ENCODE data around the gene BPTF. TPM values are rescaled to one million over a fixed set of nuclear protein-coding genes. Genes with fewer than 3 reads are reported as not detected.
A peak's percentile ranks its signal among the peaks of the same experiment; 100 is the strongest.
"Not testable (repeated sequence)": the region's sequence is repeated elsewhere in the genome, so short reads cannot be mapped to it uniquely, and the experiment has no call there.

The BPTF gene, protein sequence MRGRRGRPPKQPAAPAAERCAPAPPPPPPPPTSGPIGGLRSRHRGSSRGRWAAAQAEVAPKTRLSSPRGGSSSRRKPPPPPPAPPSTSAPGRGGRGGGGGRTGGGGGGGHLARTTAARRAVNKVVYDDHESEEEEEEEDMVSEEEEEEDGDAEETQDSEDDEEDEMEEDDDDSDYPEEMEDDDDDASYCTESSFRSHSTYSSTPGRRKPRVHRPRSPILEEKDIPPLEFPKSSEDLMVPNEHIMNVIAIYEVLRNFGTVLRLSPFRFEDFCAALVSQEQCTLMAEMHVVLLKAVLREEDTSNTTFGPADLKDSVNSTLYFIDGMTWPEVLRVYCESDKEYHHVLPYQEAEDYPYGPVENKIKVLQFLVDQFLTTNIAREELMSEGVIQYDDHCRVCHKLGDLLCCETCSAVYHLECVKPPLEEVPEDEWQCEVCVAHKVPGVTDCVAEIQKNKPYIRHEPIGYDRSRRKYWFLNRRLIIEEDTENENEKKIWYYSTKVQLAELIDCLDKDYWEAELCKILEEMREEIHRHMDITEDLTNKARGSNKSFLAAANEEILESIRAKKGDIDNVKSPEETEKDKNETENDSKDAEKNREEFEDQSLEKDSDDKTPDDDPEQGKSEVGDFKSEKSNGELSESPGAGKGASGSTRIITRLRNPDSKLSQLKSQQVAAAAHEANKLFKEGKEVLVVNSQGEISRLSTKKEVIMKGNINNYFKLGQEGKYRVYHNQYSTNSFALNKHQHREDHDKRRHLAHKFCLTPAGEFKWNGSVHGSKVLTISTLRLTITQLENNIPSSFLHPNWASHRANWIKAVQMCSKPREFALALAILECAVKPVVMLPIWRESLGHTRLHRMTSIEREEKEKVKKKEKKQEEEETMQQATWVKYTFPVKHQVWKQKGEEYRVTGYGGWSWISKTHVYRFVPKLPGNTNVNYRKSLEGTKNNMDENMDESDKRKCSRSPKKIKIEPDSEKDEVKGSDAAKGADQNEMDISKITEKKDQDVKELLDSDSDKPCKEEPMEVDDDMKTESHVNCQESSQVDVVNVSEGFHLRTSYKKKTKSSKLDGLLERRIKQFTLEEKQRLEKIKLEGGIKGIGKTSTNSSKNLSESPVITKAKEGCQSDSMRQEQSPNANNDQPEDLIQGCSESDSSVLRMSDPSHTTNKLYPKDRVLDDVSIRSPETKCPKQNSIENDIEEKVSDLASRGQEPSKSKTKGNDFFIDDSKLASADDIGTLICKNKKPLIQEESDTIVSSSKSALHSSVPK (N-terminal part only)
- 100 to 1,000 TPM in 1 of 2 donors, 10 to 100 TPM in 1; 59.1 to 101 TPM for total RNA-seq

DNA sequence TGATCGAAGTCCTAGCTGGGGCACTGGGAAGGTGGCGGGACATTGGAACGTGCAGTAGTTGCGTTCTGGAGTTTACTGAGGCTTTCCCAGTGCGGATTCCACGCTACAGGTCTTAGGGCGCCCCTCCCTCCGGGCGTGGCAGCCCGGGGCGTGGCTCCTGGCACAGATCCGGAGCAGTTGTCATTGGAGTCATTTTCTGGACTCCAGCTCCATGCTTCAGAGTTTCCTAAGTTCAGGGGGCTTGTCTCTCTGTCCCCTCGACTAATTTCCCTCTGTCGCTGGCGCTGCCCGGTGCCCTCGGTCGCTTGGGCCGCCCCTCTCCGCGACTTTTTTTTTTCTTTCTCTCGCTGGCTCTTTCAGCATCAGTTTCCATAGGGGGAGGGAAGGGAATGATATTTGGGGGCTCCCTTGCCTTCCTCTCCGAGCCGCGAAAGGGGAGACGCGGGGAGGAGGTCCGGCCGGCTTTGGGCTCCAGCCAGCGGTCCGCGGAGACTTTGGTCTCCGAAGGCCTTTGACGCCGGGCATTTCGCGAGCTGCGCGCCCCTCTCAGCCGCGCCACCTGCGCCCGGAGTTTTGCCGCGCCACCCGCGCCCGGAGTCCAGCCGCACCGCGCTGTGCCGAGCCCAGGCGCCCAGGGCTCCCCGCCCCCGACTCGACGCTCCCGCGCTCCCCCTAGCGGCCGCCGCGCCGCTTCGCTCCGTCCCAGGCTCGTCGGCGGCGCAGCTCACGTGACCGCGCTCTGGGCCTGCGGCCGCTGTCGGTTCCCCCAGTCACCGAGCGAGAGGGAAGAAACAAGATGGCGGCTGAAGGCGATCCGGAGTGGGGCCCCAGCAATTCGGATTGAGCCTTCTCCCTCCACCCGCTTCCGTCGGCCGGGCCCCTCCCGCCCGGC is at the start of gene BPTF:
TSS of gene BPTF (plus strand) at position 769 of the 892 bp plus-strand sequence. CDS start 222 bp downstream, outside the sequence.
- peak; percentile 91 to 92 for ATAC-seq
- Mint-ChIP-seq H3K9me3 (no peaks in the 10 kb centered on the region), H3K36me3 (peaks cover 13 to 15% of the 10 kb centered on the region in 2 donors), H3K27ac (peak within 1 kb of the TSS; percentile 89 to 98)
- DNase-seq (ENCODE audit: low spot score in 2 of 2) = peak; percentile 93 to 94

DNA sequence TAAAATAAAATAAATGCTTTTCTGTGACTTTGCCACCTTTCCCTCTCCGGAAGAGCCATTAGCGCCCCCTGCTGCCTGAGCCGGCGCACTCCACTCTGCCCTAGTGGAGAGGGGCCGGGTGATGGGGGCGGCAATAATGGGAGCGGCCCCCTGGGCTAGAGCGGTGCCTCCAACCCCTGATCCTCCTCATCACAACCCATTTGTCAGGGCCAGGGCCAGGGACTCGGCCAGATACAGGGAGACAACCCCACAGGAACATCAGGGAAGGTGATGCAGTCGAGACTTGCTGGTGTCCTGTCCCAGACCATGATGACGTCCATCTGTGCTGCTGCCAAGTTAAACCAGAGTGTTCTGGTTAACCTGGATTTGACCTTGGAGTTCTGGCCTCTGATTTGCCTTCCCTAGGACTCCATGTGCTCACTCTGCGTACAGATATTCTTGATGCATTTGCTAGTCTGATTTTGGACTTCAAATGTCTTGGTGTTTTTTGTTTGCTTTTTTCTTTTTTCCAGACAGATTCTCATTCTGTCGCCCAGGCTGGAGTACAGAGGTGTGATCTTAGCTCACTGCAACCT is 46.1 kb upstream of the BPTF start:
- Mint-ChIP-seq H3K36me3 (no peaks in the 10 kb centered on the region), H3K9me3 (no peaks in the 10 kb centered on the region), H3K27ac (no peak overlapping the region)
- DNase-seq (ENCODE audit: low spot score in 2 of 2) = peak in 1 of 2 donors; percentile 61
- ATAC-seq = peak; percentile 81 to 88

DNA sequence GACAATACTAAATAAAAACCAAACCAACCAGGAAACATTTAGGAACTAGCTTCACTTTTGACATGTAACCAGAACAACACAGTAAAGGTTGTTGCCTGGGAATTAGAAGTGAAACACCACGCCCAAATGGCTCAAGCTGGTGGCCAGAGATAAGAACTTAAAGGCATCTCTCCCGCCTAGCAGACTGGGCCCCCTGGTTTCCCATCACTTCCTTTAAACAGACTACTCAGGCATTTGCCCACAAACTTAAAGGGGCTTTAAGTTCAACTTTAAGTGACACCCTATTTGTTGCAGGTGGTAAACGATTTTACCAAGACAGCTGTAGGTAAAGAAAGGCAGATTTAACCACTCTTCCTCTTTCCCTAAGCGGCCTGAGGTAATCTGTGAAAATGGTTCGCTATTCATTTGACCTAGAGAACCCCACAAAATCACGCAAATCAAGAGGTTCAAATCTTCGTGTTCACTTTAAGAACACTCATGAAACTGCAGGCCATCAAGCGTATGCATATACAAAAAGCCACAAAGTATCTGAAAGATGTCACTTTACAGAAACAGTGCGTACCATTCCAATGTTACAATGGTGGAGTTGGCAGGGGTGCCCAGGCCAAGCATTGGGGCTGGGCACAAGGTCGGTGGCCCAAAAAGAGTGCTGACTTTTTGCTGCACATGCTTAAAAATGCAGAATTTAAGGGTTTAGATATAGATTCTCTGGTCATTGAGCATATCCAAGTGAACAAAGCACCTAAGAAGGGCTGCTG is 40.8 kb upstream of the BPTF start:
- DNase-seq (ENCODE audit: low spot score in 2 of 2) = no peak
- H3K27ac Mint-ChIP-seq = peak overlapping the region in 1 of 2 donors; percentile 50
- no peaks in the 10 kb centered on the region for H3K36me3 Mint-ChIP-seq
- no peak for ATAC-seq
- no peaks in the 10 kb centered on the region for H3K9me3 Mint-ChIP-seq

DNA sequence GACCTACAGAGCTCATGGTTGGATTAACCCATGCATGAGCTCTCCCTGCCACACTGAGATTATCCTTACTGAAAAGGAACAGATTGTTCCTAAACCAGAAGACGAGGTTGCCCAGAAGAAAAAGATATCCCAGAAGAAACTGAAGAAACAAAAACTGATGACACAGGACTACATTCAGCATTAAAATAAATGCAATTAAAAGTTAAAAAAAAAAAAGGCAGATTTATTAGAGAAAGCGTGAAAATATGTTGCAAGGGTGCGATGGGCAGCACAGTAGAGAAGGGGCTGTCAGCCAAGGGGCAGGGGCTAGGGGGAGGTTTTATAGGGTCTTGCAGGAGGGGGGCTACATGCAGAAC is 40.2 kb upstream of the BPTF start:
- H3K36me3 Mint-ChIP-seq = no peaks in the 10 kb centered on the region
- ATAC-seq (no peak), DNase-seq (ENCODE audit: low spot score in 2 of 2) (no peak)
- no peaks in the 10 kb centered on the region for H3K9me3 Mint-ChIP-seq
- no peak overlapping the region for H3K27ac Mint-ChIP-seq

DNA sequence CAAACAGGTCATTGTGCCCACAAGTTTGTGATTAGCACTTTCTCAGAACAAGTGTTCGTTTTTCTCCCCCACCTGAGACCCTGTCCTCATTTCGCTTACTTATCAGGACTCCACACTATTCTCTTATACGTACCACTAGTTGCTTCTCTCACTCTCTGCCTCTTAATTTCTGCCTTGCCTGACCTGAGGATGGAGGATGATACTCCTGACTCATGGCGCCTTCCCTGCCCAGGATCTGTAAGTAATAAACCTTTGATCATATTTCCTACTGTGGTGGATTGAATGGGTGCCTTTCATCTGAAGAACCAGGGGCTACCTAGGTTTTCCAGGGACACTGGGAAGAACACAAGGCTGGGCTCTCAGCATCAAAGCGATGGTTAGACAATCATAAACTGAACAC is 39.8 kb upstream of the BPTF start:
- Mint-ChIP-seq H3K27ac (no peak overlapping the region), H3K9me3 (no peaks in the 10 kb centered on the region), H3K36me3 (no peaks in the 10 kb centered on the region)
- DNase-seq (ENCODE audit: low spot score in 2 of 2) = no peak
- ATAC-seq = no peak

DNA sequence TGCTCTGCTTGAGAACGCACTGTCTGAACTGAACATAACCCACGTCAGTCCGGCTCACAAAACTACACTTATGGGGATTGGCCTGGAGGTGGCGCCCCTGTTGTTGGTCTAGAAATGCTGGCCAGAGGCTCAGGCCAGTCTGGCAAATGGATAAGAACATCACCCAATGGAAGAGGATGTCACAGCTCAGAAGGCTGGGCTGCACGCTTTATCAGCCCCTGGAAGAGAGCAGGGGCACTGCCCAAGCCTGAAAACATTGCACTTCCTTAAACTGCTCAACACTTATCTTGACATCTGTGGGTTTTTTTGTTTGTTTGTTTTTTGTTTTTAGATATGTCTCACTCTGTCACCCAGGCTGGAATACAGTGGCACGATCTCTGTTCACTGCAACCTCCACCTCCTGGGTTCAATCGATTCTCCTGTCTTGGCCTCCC is 24.8 kb upstream of the BPTF start:
- ATAC-seq (peak; percentile 79 to 85), DNase-seq (ENCODE audit: low spot score in 2 of 2) (peak; percentile 64 to 65)
- Mint-ChIP-seq H3K27ac (peak overlapping the region in 1 of 2 donors; percentile 44), H3K9me3 (no peaks in the 10 kb centered on the region), H3K36me3 (no peaks in the 10 kb centered on the region)

DNA sequence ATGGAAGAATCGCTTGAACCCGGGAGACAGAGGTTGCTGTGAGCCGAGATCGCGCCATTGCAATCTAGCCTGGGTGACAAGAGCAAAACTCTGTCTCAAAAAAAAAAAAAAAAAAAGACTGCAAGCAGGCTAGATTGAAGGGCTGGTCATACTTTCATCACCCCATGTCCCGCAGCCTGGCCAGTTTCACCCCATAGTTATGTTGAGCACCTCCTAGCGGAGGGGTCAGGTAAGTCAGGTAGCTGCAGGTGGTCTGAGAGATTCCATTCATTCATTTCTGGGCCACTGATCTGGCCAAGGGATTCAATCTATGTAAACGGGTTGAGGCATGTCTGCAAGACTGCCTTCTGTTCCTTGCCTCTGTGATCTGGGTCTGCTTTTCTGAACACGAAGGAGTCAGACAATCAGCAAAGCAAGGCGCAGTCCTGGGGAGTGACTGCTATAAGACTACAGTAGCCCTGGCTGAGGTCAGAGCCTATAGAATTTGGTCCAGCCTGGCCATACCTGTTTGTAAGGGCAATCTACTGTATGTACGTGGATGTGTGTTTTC is 23.6 kb upstream of the BPTF start:
- peak overlapping the region in 1 of 2 donors; percentile 2 for H3K27ac Mint-ChIP-seq
- DNase-seq (ENCODE audit: low spot score in 2 of 2) = no peak
- ATAC-seq = no peak

DNA sequence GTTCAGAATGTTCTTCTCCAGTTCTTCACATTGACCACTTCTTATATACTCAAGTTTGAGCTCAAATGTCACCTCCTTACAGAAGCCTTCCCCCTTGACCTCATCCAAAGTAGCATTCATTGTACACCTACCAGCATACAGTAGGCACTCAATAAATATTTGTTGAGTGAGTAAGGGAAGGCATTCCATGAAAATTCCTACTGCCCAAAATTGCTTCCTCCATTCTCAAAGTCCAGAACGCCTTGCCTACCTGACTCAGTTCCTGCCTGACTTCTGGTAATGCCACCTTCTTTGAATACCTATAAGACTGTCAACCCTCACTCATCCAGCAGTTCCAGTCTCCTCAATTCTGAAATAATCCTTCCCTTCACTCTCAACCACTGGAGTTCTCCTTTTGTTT is 14.8 kb upstream of the BPTF start:
- H3K36me3 Mint-ChIP-seq = no peaks in the 10 kb centered on the region
- no peak overlapping the region for H3K27ac Mint-ChIP-seq
- no peak for DNase-seq (ENCODE audit: low spot score in 2 of 2)
- no peak for ATAC-seq
- H3K9me3 Mint-ChIP-seq = no peaks in the 10 kb centered on the region

More for the DNA sequence above, 23.6 kb upstream of the BPTF start:
- Mint-ChIP-seq H3K36me3 (no peaks in the 10 kb centered on the region), H3K9me3 (no peaks in the 10 kb centered on the region)

DNA sequence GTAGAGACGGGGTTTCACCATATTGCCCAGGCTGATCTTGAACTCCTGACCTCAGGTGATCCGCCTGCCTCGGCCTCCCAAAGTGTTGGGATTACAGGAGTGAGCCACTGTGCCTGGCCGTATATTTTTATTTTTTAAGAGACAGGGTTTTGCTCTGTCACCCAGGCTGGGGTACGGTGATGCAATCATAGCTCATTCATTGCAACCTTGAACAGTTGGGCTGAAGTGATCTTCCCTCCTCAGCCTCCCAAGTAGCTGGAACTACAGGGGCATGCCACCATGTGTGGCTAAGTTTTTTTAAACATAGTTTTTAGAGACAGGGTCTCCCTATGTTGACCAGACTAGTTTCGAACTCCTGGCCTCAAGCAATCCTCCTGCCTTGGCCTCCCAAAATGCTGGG is 12.9 kb upstream of the BPTF start:
- H3K9me3 Mint-ChIP-seq; ATAC-seq; DNase-seq (ENCODE audit: low spot score in 2 of 2); H3K36me3 Mint-ChIP-seq; H3K27ac Mint-ChIP-seq: not testable (repeated sequence)

DNA sequence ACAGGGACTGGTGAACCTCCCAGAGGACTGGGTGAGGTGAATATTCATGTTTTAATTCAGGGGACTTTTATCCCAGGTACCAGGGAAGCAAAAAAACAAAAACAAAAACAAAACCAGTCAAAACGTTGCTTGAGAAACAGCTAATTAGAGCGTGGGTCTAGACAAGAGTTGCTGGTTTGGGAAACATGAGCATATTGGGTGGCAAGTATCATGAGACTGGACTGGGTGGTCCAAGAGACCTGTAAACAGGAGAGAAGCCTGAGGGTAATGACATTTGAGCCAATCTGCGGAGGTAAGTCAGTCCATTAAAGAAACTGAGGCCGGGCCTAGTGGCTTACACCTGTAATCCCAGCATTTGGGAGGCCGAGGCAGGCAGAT is 11.5 kb upstream of the BPTF start:
- no peak for ATAC-seq
- no peaks in the 10 kb centered on the region for H3K36me3 Mint-ChIP-seq
- H3K27ac Mint-ChIP-seq = no peak overlapping the region
- no peaks in the 10 kb centered on the region for H3K9me3 Mint-ChIP-seq
- DNase-seq (ENCODE audit: low spot score in 2 of 2) = no peak

DNA sequence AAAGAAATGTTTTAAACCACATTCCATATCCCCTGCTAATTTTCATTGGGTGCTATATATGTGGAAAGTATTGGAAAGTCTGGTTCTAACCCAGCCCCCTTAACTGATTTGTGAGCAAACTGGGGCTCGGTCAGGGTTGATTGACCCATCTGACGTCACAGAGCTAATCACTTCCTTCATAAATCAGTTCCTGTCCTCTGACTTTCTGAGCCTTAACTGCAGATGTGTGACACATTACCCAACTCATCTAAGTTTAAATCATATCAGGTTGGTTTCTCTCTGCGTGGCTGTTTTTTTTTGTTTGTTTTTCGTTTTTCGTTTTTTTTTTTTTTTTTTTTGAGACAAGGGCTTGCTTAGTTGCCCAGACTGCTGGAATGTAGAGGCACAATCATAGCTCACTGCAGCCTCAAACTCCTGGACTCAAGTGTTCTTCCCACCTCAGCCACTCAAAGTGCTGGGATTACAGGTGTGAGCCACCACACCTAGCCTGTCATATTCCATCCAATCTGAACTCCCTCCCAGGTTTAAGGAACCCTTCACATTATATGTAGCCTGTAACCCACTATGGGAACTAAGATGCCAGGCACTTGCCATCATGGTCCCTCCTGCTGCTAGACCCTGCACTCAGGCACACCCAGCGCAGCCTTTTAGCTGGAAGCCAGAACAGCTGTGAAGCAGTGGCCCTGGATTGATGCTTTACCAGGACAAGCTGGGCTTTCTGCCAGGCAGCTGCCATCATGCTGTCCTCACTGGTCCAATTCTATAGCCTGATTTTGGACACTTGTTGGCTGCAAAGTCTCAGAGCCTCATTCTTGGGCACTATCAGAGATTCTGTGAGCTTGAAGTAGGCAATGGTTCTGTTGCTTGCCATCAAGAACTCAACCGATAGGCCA is 6.9 kb upstream of the BPTF start:
- H3K9me3 Mint-ChIP-seq = no peaks in the 10 kb centered on the region
- no peaks in the 10 kb centered on the region for H3K36me3 Mint-ChIP-seq
- DNase-seq (ENCODE audit: low spot score in 2 of 2) (peak in 1 of 2 donors; percentile 18), ATAC-seq (no peak)
- H3K27ac Mint-ChIP-seq = no peak overlapping the region

DNA sequence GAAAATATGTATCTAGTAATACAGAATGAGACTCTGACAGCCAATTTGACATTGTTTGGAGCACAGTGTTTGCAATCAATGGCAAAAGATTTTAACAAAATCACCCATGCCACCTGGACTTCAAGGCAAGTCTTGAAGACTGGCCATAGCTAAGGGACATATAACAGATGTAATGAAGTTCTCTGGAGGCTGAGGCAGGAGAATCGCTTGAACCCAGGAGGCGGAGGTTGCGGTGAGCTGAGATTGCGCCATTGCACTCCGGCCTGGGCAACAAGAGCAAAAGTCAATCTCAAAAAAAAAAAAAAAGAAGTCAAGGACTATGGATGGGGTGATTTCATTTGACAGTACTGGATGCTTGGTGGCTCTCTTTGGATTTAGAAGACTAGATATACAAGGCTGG is 5.6 kb upstream of the BPTF start:
- DNase-seq (ENCODE audit: low spot score in 2 of 2) = peak in 1 of 2 donors; percentile 4
- ATAC-seq = no peak
- no peak overlapping the region for H3K27ac Mint-ChIP-seq
- H3K9me3 Mint-ChIP-seq = no peaks in the 10 kb centered on the region
- H3K36me3 Mint-ChIP-seq = no peaks in the 10 kb centered on the region

DNA sequence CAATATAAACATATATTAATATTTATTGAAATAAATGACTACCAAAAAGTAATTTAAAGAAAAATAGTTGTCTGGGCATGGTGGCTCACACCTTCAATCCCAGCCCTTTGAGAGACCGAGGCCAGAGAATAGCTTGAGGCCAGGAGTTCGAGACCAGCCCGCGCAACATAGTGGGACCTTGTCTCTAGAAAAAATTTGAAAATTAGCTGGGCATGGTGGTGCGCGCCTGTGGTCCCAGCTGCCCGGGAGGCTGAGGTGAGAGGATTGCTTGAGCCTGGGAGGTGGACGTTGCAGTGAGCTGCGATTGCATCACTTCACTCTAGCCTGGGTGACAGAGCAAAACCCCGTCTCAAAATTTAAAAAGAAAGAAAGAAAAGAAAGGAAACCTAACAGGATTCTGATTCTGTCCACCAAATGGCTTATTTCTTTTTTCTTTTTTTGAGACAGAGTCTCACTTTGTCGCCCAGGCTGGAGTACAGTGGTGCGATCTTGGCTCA is 3.4 kb upstream of the BPTF start:
- no peak for ATAC-seq
- H3K27ac Mint-ChIP-seq = no peak overlapping the region
- H3K9me3 Mint-ChIP-seq = no peaks in the 10 kb centered on the region
- DNase-seq (ENCODE audit: low spot score in 2 of 2) = no peak
- H3K36me3 Mint-ChIP-seq = peaks cover 9% of the 10 kb centered on the region in 2 donors

Data from activated naive CD4-positive, alpha-beta T cell treated with anti-CD3 and anti-CD28 coated beads, Interleukin-2, amount 50 U/mL, for 72 hours (primary cell).